Measurements from ENCODE around the gene TBC1D12.

- TF ChIP-seq CTCF (IDR thresholded peaks at IDR 0.05) (no peak), EP300 (IDR thresholded peaks at IDR 0.05) (no peak)
Measured at GRCh38 chr10:94424714-94425337, 22.5 kb downstream of the TBC1D12 start.

Measured in gastroesophageal sphincter (tissue), 3 donors.